ENCODE measurements around the gene PCNA. TPM values are rescaled to one million over a fixed set of nuclear protein-coding genes. Genes with fewer than 3 reads are reported as not detected.

The PCNA gene
- total and polyA plus RNA-seq, 9 of the 15 experiments (the other 6 are each of a cell fraction or from before 2014, with no cell fraction given) = 213 to 390 (median 291) TPM

DNA sequence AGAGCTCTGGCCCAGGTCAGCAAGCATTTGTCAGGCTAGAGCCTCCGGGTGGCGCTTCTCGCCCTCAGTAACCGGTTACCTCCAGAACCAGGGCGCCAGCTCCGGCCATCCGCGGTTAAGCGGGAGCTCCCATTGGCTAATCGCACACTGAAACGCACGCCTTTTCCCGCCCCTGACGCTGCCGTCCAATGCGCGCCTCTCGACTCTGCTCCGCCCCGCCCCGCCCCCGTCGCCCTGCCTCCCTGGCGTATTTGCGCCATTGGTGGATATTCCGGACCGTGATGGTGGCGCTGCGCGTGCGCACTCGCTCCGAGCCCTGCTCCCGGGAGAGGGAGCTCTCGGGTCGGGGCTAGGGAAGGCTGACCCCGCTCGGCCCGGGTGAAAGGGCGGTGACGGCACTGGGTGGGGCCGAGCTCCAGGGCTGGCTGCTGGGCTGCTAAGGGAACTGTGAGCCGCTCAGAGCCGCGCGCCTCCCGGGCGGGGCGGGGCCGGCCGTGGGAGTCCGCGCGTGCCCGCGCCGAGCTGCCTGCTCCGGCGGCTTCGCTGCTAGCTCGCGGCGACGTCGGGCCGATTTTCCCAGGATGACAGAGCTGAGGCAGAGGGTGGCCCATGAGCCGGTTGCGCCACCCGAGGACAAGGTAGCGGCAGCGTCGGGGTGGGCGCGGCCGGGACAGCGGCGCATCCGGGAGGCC is 6.9 kb upstream of the PCNA start, which contains the start of gene CDS2 (continued):
- no peak for TF ChIP-seq ZNF239 (CRISPR knock-in tag; IDR thresholded peaks at IDR 0.05)
- no peak for TF ChIP-seq ESRRB (CRISPR knock-in tag; IDR thresholded peaks at IDR 0.05; ENCODE audit: borderline replicate concordance)
- TF ChIP-seq NFYB (IDR thresholded peaks at IDR 0.05; ENCODE audit: extremely low read depth, insufficient read length) = peak; percentile 64
- TF ChIP-seq CREBBP (IDR thresholded peaks at IDR 0.05; ENCODE audit: low read depth, low read length) = no peak
- TF ChIP-seq ZNF384 (IDR thresholded peaks at IDR 0.05; ENCODE audit: low read depth, low read length) = no peak
- no peak for TF ChIP-seq ZNF444 (CRISPR knock-in tag; IDR thresholded peaks at IDR 0.05)
- TF ChIP-seq, protein P1, sequence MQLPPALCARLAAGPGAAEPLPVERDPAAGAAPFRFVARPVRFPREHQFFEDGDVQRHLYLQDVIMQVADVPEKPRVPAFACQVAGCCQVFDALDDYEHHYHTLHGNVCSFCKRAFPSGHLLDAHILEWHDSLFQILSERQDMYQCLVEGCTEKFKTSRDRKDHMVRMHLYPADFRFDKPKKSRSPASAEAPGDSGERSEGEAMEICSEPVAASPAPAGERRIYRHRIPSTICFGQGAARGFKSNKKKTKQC (CRISPR knock-in tag; IDR thresholded peaks at IDR 0.05) = no peak
- TF ChIP-seq, protein P2, sequence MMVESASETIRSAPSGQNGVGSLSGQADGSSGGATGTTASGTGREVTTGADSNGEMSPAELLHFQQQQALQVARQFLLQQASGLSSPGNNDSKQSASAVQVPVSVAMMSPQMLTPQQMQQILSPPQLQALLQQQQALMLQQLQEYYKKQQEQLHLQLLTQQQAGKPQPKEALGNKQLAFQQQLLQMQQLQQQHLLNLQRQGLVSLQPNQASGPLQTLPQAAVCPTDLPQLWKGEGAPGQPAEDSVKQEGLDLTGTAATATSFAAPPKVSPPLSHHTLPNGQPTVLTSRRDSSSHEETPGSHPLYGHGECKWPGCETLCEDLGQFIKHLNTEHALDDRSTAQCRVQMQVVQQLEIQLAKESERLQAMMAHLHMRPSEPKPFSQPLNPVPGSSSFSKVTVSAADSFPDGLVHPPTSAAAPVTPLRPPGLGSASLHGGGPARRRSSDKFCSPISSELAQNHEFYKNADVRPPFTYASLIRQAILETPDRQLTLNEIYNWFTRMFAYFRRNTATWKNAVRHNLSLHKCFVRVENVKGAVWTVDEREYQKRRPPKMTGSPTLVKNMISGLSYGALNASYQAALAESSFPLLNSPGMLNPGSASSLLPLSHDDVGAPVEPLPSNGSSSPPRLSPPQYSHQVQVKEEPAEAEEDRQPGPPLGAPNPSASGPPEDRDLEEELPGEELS (CRISPR knock-in tag; IDR thresholded peaks at IDR 0.05; ENCODE audit: borderline replicate concordance) = no peak
- TF ChIP-seq RBM34 (IDR thresholded peaks at IDR 0.05; ENCODE audit: borderline replicate concordance, insufficient read depth, low read length) = no peak
- no peak for TF ChIP-seq NFIX (CRISPR knock-in tag; IDR thresholded peaks at IDR 0.05; ENCODE audit: low read depth)
- TF ChIP-seq ATF7 (IDR thresholded peaks at IDR 0.05) = peak; percentile 72; the same call in 1 of the 2 replicates
- TF ChIP-seq, protein P3, sequence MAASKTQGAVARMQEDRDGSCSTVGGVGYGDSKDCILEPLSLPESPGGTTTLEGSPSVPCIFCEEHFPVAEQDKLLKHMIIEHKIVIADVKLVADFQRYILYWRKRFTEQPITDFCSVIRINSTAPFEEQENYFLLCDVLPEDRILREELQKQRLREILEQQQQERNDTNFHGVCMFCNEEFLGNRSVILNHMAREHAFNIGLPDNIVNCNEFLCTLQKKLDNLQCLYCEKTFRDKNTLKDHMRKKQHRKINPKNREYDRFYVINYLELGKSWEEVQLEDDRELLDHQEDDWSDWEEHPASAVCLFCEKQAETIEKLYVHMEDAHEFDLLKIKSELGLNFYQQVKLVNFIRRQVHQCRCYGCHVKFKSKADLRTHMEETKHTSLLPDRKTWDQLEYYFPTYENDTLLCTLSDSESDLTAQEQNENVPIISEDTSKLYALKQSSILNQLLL (CRISPR knock-in tag; IDR thresholded peaks at IDR 0.05; ENCODE audit: borderline replicate concordance) = no peak
- TF ChIP-seq EP400 (IDR thresholded peaks at IDR 0.05) = peak; percentile 70; the same call in 1 of the 2 replicates
- TF ChIP-seq ARID1B (IDR thresholded peaks at IDR 0.05) = no peak
- no peak for TF ChIP-seq PHB2 (IDR thresholded peaks at IDR 0.05; ENCODE audit: low read depth)
- TF ChIP-seq NFXL1 (CRISPR knock-in tag; IDR thresholded peaks at IDR 0.05) = no peak
- TF ChIP-seq ZSCAN32 (CRISPR knock-in tag; IDR thresholded peaks at IDR 0.05) = no peak
- TF ChIP-seq FOXA1 (IDR thresholded peaks at IDR 0.05; ENCODE audit: borderline replicate concordance) = no peak
- no peak for TF ChIP-seq E2F3 (CRISPR knock-in tag; IDR thresholded peaks at IDR 0.05)
- no peak for TF ChIP-seq ZKSCAN8 (CRISPR knock-in tag; IDR thresholded peaks at IDR 0.05)
- TF ChIP-seq POLR2AphosphoS2 (IDR thresholded peaks at IDR 0.05; ENCODE audit: low read length) = no peak
- TF ChIP-seq, protein P4, sequence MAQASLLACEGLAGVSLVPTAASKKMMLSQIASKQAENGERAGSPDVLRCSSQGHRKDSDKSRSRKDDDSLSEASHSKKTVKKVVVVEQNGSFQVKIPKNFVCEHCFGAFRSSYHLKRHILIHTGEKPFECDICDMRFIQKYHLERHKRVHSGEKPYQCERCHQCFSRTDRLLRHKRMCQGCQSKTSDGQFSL (CRISPR knock-in tag; IDR thresholded peaks at IDR 0.05) = no peak
- TF ChIP-seq, protein P4 (tag; IDR thresholded peaks at IDR 0.05) = no peak
- peak; percentile 69; the same call in 1 of the 2 replicates for TF ChIP-seq SP1 (CRISPR knock-in tag; IDR thresholded peaks at IDR 0.05)
- peak; percentile 52 for TF ChIP-seq EGR1 (conservative IDR thresholded peaks at IDR 0.05)
- no peak for TF ChIP-seq SNIP1 (IDR thresholded peaks at IDR 0.05; ENCODE audit: low read depth)
- no peak for TF ChIP-seq DNMT1 (IDR thresholded peaks at IDR 0.05)

Measured in K562 (cell line).